HEK293 (cell line): ENCODE results near the gene CCNJL.

Source experiments
- CTCF ChIA-PET: fragments of 350-600 bp; formaldehyde crosslinking; extraction: SDS; loops from one replicate; lab custom pipeline; 2021; ENCODE audit warnings: antibody characterized with exemption; lab: Yijun Ruan, JAX
- POLR2A ChIA-PET: fragments of 300-600 bp; formaldehyde crosslinking; extraction: SDS; loops from one replicate; lab custom pipeline; 2020; ENCODE audit warnings: antibody characterized with exemption, inconsistent platforms; lab: Yijun Ruan, JAX
- H3K27ac ChIP-seq: fragments of 200-500 bp; sonication (Bioruptor generic); 2 replicates; pipeline ENCODE4 v1.5.1; 2014; ENCODE audit warnings: low read depth, low read length, control low read depth, inconsistent platforms; ENCODE audit errors: extremely low read depth
- H3K36me3 ChIP-seq, 2 experiments: fragments of 200-500 bp in 1 of 2; sonication (Bioruptor generic) in 1 of 2; 1 replicate in 1 of 2; 2 replicates in 1 of 2; pipeline ENCODE4 v1.5.1; 2014 to 2017; ENCODE audit warnings: inconsistent platforms in 2 of 2, low read length in 2 of 2; ENCODE audit not compliant: control insufficient read depth in 2 of 2, insufficient read depth in 1 of 2
- H3K4me1 ChIP-seq: fragments of 200-500 bp; sonication (Bioruptor generic); 2 replicates; pipeline ENCODE4 v1.5.1; 2014; ENCODE audit warnings: mild to moderate bottlenecking, low read length, inconsistent platforms; ENCODE audit not compliant: control insufficient read depth, insufficient read depth
- H3K4me3 ChIP-seq: 2 replicates; pipeline ENCODE4 v1.5.1; 2011; ENCODE audit warnings: low read depth, mild to moderate bottlenecking, control low read depth, low read length, moderate library complexity
- H3K9me3 ChIP-seq: fragments of 200-500 bp; sonication (Bioruptor generic); 2 replicates; pipeline ENCODE4 v1.5.1; 2014; ENCODE audit warnings: low read depth, low read length, inconsistent platforms; ENCODE audit not compliant: control insufficient read depth, insufficient read depth
- BCL11B ChIP-seq: fragments of 450-650 bp; formaldehyde crosslinking; IDR thresholded peaks from 2 replicates; pipeline ENCODE4 v1.5.1; 2016; ENCODE audit warnings: low read depth, missing biosample characterization, missing genetic modification characterization
- GFI1B ChIP-seq: fragments of 450-650 bp; formaldehyde crosslinking; IDR thresholded peaks from 2 replicates; pipeline ENCODE4 v1.5.1; 2016; ENCODE audit warnings: missing biosample characterization, missing genetic modification characterization
- GLI4 ChIP-seq: fragments of 450-650 bp; formaldehyde crosslinking; IDR thresholded peaks from 2 replicates; pipeline ENCODE4 v1.5.1; 2016; ENCODE audit warnings: missing biosample characterization, missing genetic modification characterization
- HOXA7 ChIP-seq: sonication (generic); formaldehyde crosslinking; IDR thresholded peaks from 2 replicates; pipeline ENCODE4 v1.8.1; 2022; ENCODE audit warnings: missing genetic modification reagents, borderline replicate concordance
- KLF16 ChIP-seq: fragments of 450-650 bp; formaldehyde crosslinking; IDR thresholded peaks from 2 replicates; pipeline ENCODE4 v1.5.1; 2017; ENCODE audit warnings: missing biosample characterization, missing genetic modification characterization
- KLF8 ChIP-seq: fragments of 450-650 bp; formaldehyde crosslinking; IDR thresholded peaks from 2 replicates; pipeline ENCODE4 v1.5.1; 2016; ENCODE audit warnings: missing biosample characterization, missing genetic modification characterization
- PRDM1 ChIP-seq: fragments of 450-650 bp; formaldehyde crosslinking; IDR thresholded peaks from 2 replicates; pipeline ENCODE4; 2016; ENCODE audit warnings: missing biosample characterization, missing genetic modification characterization
- ZFP37 ChIP-seq: fragments of 450-650 bp; formaldehyde crosslinking; IDR thresholded peaks from 2 replicates; pipeline ENCODE4 v1.5.1; 2016; ENCODE audit warnings: missing biosample characterization, missing genetic modification characterization
- ZIC2 ChIP-seq: fragments of 450-650 bp; formaldehyde crosslinking; IDR thresholded peaks from 2 replicates; pipeline ENCODE4 v1.5.1; 2016; ENCODE audit warnings: missing biosample characterization, missing genetic modification characterization
- ZNF16 ChIP-seq: fragments of 450-650 bp; formaldehyde crosslinking; IDR thresholded peaks from 2 replicates; pipeline ENCODE4 v1.5.1; 2016; ENCODE audit warnings: low read depth, missing biosample characterization, missing genetic modification characterization
- ZNF175 ChIP-seq: fragments of 450-650 bp; formaldehyde crosslinking; IDR thresholded peaks from 2 replicates; pipeline ENCODE4 v1.5.1; 2016; ENCODE audit warnings: missing biosample characterization, missing genetic modification characterization
- ZNF184 ChIP-seq: fragments of 450-650 bp; IDR thresholded peaks from 2 replicates; pipeline ENCODE4 v1.5.1; 2018; ENCODE audit warnings: missing biosample characterization, mild to moderate bottlenecking, missing genetic modification characterization
- ZNF311 ChIP-seq: fragments of 450-650 bp; formaldehyde crosslinking; IDR thresholded peaks from 2 replicates; pipeline ENCODE4 v1.5.1; 2017; ENCODE audit warnings: missing biosample characterization, missing genetic modification characterization, borderline replicate concordance
- ZNF324 ChIP-seq: fragments of 450-650 bp; formaldehyde crosslinking; IDR thresholded peaks from 2 replicates; pipeline ENCODE4 v1.5.1; 2016; ENCODE audit warnings: missing biosample characterization, missing genetic modification characterization
- ZNF350 ChIP-seq: fragments of 450-650 bp; formaldehyde crosslinking; IDR thresholded peaks from 2 replicates; pipeline ENCODE4 v1.5.0; 2017; ENCODE audit warnings: missing biosample characterization, mild to moderate bottlenecking, missing genetic modification characterization
- ZNF366 ChIP-seq: fragments of 450-650 bp; formaldehyde crosslinking; conservative IDR thresholded peaks from 2 replicates; pipeline ENCODE4 v1.5.1; 2016; ENCODE audit warnings: missing biosample characterization, missing genetic modification characterization
- ZNF416 ChIP-seq: fragments of 450-650 bp; formaldehyde crosslinking; IDR thresholded peaks from 2 replicates; pipeline ENCODE4 v1.5.1; 2016; ENCODE audit warnings: missing biosample characterization, missing genetic modification characterization
- ZNF623 ChIP-seq: fragments of 450-650 bp; formaldehyde crosslinking; IDR thresholded peaks from 2 replicates; pipeline ENCODE4 v1.5.1; 2016; ENCODE audit warnings: missing biosample characterization, missing genetic modification characterization
- ZNF768 ChIP-seq: fragments of 450-650 bp; formaldehyde crosslinking; IDR thresholded peaks from 2 replicates; pipeline ENCODE4 v1.5.1; 2018; ENCODE audit warnings: missing biosample characterization, mild to moderate bottlenecking, missing genetic modification characterization
- ZNF777 ChIP-seq: fragments of 450-650 bp; formaldehyde crosslinking; IDR thresholded peaks from 2 replicates; pipeline ENCODE4 v1.5.1; 2017; ENCODE audit warnings: missing biosample characterization, missing genetic modification characterization, borderline replicate concordance
- ZNF843 ChIP-seq: fragments of 450-650 bp; formaldehyde crosslinking; IDR thresholded peaks from 2 replicates; pipeline ENCODE4 v1.5.1; 2016; ENCODE audit warnings: missing biosample characterization, missing genetic modification characterization
- ZXDB ChIP-seq: fragments of 450-650 bp; formaldehyde crosslinking; IDR thresholded peaks from 2 replicates; pipeline ENCODE4 v1.5.1; 2016; ENCODE audit warnings: missing biosample characterization, missing genetic modification characterization
- TF ChIP-seq, protein P1 (sequence below): fragments of 450-650 bp; formaldehyde crosslinking; IDR thresholded peaks from 2 replicates; pipeline ENCODE4 v1.5.1; 2016; ENCODE audit warnings: missing biosample characterization, missing genetic modification characterization
- TF ChIP-seq, protein P2 (sequence below): fragments of 450-650 bp; IDR thresholded peaks from 2 replicates; pipeline ENCODE4 v1.5.1; 2018; ENCODE audit warnings: missing biosample characterization, missing genetic modification characterization
- TF ChIP-seq, protein P3 (sequence below): fragments of 450-650 bp; formaldehyde crosslinking; IDR thresholded peaks from 2 replicates; pipeline ENCODE4 v1.5.1; 2016; ENCODE audit warnings: missing biosample characterization, missing genetic modification characterization
- TF ChIP-seq, protein P4 (sequence below): fragments of 450-650 bp; formaldehyde crosslinking; IDR thresholded peaks from 2 replicates; pipeline ENCODE4; 2016; ENCODE audit warnings: missing biosample characterization, missing genetic modification characterization
- TF ChIP-seq, protein P5 (sequence below): fragments of 450-650 bp; formaldehyde crosslinking; optimal IDR thresholded peaks from 2 replicates; pipeline ENCODE3; 2016; ENCODE audit warnings: missing biosample characterization, mild to moderate bottlenecking, missing genetic modification characterization

The CCNJL gene

DNA sequence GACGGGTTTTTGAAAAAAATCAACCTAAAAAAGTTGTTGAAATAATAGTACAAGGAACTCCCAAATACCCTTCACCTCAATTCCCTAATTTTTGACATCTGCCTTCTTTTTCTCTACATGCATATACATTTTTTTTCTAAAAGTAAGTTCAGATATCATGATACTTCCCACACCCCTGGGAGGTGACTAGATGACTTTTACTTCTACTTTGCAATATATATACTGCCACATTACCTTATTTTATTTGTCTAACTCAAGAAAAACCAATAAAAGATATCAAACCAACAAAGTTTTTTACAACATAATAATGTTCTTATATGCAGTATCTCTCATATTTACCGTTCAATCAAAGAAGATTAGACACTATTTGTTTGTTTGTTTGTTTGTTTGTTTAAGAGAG lies 31.1 kb downstream of the CCNJL start:
- POLR2A ChIA-PET, result no interaction called here
- Histone ChIP-seq H3K27ac (no peak overlapping the region), H3K4me3 (no peak overlapping the region), H3K4me1 (no peaks in the 10 kb centered on the region), H3K9me3 (no peaks in the 10 kb centered on the region), H3K36me3 (no peaks in the 10 kb centered on the region)
- TF ChIP-seq, protein P1, sequence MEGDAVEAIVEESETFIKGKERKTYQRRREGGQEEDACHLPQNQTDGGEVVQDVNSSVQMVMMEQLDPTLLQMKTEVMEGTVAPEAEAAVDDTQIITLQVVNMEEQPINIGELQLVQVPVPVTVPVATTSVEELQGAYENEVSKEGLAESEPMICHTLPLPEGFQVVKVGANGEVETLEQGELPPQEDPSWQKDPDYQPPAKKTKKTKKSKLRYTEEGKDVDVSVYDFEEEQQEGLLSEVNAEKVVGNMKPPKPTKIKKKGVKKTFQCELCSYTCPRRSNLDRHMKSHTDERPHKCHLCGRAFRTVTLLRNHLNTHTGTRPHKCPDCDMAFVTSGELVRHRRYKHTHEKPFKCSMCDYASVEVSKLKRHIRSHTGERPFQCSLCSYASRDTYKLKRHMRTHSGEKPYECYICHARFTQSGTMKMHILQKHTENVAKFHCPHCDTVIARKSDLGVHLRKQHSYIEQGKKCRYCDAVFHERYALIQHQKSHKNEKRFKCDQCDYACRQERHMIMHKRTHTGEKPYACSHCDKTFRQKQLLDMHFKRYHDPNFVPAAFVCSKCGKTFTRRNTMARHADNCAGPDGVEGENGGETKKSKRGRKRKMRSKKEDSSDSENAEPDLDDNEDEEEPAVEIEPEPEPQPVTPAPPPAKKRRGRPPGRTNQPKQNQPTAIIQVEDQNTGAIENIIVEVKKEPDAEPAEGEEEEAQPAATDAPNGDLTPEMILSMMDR (tag by site-specific recombination), result no peak
- TF ChIP-seq ZNF843 (tag by site-specific recombination) (no peak), ZNF768 (tag by site-specific recombination) (no peak), ZNF366 (tag by site-specific recombination) (no peak), ZFP37 (no peak), ZXDB (tag by site-specific recombination) (no peak), HOXA7 (CRISPR knock-in tag) (no peak), GLI4 (tag by site-specific recombination) (no peak), KLF8 (no peak), ZNF311 (tag by site-specific recombination) (no peak), KLF16 (no peak), ZNF350 (no peak), PRDM1 (no peak), ZNF184 (tag by site-specific recombination) (no peak)
- TF ChIP-seq, protein P2, sequence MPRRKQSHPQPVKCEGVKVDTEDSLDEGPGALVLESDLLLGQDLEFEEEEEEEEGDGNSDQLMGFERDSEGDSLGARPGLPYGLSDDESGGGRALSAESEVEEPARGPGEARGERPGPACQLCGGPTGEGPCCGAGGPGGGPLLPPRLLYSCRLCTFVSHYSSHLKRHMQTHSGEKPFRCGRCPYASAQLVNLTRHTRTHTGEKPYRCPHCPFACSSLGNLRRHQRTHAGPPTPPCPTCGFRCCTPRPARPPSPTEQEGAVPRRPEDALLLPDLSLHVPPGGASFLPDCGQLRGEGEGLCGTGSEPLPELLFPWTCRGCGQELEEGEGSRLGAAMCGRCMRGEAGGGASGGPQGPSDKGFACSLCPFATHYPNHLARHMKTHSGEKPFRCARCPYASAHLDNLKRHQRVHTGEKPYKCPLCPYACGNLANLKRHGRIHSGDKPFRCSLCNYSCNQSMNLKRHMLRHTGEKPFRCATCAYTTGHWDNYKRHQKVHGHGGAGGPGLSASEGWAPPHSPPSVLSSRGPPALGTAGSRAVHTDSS, result no peak
- CTCF ChIA-PET, result no interaction called here

DNA sequence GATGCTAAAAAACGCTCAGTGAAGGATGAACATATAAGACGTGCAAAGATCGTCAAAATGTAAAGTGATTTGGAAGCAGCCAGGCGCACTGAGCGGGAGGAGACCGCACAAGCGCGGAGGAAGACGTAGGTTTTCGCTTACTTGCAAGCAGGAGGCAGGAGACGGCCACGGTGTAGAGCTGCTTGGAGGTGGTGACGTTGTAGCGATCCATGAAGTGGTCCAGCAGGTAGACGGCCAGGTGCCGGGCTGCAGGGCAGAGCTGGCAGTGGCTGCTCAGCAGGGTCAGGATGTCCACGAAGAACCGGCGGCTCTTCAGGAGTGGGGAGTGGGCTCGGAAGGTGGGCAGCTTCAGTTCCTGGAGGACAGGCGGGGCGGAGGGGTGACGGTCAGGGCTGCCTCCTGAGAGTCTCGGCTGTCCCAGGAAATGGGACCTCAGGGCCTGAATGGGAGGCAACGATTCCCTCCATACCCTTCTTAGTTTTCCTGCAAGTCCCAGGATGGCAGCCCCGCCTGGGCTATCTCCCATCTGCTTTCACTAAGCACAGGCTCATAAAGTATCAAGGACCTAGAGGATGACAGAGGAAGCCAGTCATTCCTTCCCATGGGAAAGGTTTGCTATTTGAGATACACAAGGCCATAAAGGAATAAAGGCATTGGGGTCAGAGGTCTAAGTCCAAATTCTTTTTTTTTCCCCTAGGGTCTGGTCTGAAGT lies 31.8 kb downstream of the CCNJL start:
- Histone ChIP-seq H3K36me3 (no peaks in the 10 kb centered on the region), H3K4me3 (no peak overlapping the region), H3K27ac (no peak overlapping the region), H3K4me1 (no peaks in the 10 kb centered on the region), H3K9me3 (no peaks in the 10 kb centered on the region)
- ChIA-PET CTCF (interaction anchor here (0.5 kb wide), 1 partner anchor 145 kb away, joined by 3 read pairs; no protein-coding TSS in a partner anchor), POLR2A (no interaction called here)
- TF ChIP-seq ZNF16 (tag by site-specific recombination) (no peak), BCL11B (tag by site-specific recombination) (no peak), GFI1B (tag by site-specific recombination) (no peak), ZNF843 (tag by site-specific recombination) (no peak), ZNF623 (tag by site-specific recombination) (no peak), ZNF324 (tag by site-specific recombination) (no peak), ZNF777 (tag by site-specific recombination) (no peak), ZIC2 (tag by site-specific recombination) (no peak), ZNF175 (no peak), ZNF416 (tag by site-specific recombination) (no peak)
- TF ChIP-seq, protein P3, sequence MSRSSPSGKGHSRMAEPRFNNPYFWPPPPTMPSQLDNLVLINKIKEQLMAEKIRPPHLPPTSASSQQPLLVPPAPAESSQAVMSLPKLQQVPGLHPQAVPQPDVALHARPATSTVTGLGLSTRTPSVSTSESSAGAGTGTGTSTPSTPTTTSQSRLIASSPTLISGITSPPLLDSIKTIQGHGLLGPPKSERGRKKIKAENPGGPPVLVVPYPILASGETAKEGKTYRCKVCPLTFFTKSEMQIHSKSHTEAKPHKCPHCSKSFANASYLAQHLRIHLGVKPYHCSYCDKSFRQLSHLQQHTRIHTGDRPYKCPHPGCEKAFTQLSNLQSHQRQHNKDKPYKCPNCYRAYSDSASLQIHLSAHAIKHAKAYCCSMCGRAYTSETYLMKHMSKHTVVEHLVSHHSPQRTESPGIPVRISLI (tag by site-specific recombination), result no peak
- TF ChIP-seq, protein P4, sequence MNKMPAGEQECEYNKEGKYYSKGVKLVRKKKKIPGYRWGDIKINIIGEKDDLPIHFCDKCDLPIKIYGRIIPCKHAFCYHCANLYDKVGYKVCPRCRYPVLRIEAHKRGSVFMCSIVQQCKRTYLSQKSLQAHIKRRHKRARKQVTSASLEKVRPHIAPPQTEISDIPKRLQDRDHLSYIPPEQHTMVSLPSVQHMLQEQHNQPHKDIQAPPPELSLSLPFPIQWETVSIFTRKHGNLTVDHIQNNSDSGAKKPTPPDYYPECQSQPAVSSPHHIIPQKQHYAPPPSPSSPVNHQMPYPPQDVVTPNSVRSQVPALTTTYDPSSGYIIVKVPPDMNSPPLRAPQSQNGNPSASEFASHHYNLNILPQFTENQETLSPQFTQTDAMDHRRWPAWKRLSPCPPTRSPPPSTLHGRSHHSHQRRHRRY, result no peak
- TF ChIP-seq, protein P5, sequence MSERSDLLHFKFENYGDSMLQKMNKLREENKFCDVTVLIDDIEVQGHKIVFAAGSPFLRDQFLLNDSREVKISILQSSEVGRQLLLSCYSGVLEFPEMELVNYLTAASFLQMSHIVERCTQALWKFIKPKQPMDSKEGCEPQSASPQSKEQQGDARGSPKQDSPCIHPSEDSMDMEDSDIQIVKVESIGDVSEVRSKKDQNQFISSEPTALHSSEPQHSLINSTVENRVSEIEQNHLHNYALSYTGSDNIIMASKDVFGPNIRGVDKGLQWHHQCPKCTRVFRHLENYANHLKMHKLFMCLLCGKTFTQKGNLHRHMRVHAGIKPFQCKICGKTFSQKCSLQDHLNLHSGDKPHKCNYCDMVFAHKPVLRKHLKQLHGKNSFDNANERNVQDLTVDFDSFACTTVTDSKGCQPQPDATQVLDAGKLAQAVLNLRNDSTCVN (tag by site-specific recombination), result no peak
